K562 (cell line): ENCODE data around the gene SMARCC1. TPM values are rescaled to one million over a fixed set of nuclear protein-coding genes. Genes with fewer than 3 reads are reported as not detected.

Source experiments
- ATAC-seq: fragments of 200-7000 bp; cut with Tn5 transposase; 3 replicates; pipeline ENCODE4 v1.9.1; 2020; ENCODE audit warnings: moderate library complexity
- BruUV-seq: library from RNA; stranded (reverse); fragments of 400-500 nt; replicated peaks from 2 replicates; lab custom pipeline; 2021; lab: Mats Ljungman, UMichigan
- CTCF ChIA-PET: fragments of 300-600 bp; formaldehyde crosslinking; extraction: SDS; loops from one replicate; lab custom pipeline; 2021; ENCODE audit warnings: low intra/inter-chr PET ratio; lab: Yijun Ruan, JAX
- POLR2A ChIA-PET: fragments of 300-600, 350-650 bp; sonication (Branson Sonifier 250); formaldehyde crosslinking; extraction: SDS; loops from one replicate; lab custom pipeline; 2021; ENCODE audit warnings: antibody characterized with exemption, inconsistent platforms; lab: Yijun Ruan, JAX
- DNase-seq, 4 experiments: peaks; one replicate each; pipeline versions ENCODE4 v3.0.0 to v3.0.0-alpha.2; 2011 to 2018; ENCODE audit warnings: low spot score in 3 of 4, mixed read lengths in 3 of 4; ENCODE audit errors: extremely low read depth in 1 of 4
- FAIRE-seq: peaks from 2 replicates; lab custom pipeline; 2011; peaks lifted over from hg19 to GRCh38; lab: Jason Lieb, UNC
- H2AFZ ChIP-seq: 2 replicates; pipeline ENCODE4 v1.6.0; 2011; ENCODE audit warnings: low read depth, low read length, control low read depth, inconsistent platforms
- H3K27ac ChIP-seq: fragments of 200-600 bp; 3 replicates; pipeline ENCODE4 v1.8.0; 2011; ENCODE audit warnings: low read depth, mild to moderate bottlenecking, control low read depth, inconsistent platforms, low read length, moderate library complexity, mixed read lengths; ENCODE audit errors: extremely low read depth
- H3K27me3 ChIP-seq, 2 experiments: fragments of 300-600 bp in 1 of 2; 2 replicates in 1 of 2; 3 replicates in 1 of 2; pipeline versions ENCODE4 v1.6.0 to v1.8.0; 2011; ENCODE audit warnings: inconsistent platforms in 2 of 2, low read length in 2 of 2, mild to moderate bottlenecking in 1 of 2, mixed read lengths in 1 of 2, moderate library complexity in 1 of 2; ENCODE audit not compliant: control insufficient read depth in 2 of 2, insufficient read depth in 2 of 2
- H3K36me3 ChIP-seq: fragments of 300-600 bp; 3 replicates; pipeline ENCODE4 v1.8.0; 2011; ENCODE audit warnings: mild to moderate bottlenecking, low read length, inconsistent platforms; ENCODE audit not compliant: control insufficient read depth, insufficient read depth
- H3K4me1 ChIP-seq, 2 experiments: fragments of 200-600 bp in 1 of 2; replicated peaks in 1 of 2; 2 replicates in 1 of 2; 3 replicates in 1 of 2; pipeline versions ENCODE4 v1.5.1 to v1.8.0; 2011; ENCODE audit warnings: inconsistent platforms in 2 of 2, low read length in 2 of 2, mild to moderate bottlenecking in 1 of 2, mixed read lengths in 1 of 2, moderate library complexity in 1 of 2; ENCODE audit not compliant: control insufficient read depth in 2 of 2, insufficient read depth in 2 of 2
- H3K4me2 ChIP-seq: 2 replicates; pipeline ENCODE4 v1.6.1; 2011; ENCODE audit warnings: low read length, control low read depth, inconsistent platforms, mixed read lengths; ENCODE audit not compliant: insufficient read depth
- H3K4me3 ChIP-seq: fragments of 200-600 bp; sonication (generic), shearing (Covaris generic); 2 replicates; pipeline ENCODE4 v1.5.1; 2016; ENCODE audit warnings: control low read depth, inconsistent platforms
- H3K79me2 ChIP-seq: fragments of 200-600 bp; 3 replicates; pipeline ENCODE4 v1.8.0; 2011; ENCODE audit warnings: low read length, inconsistent platforms; ENCODE audit not compliant: control insufficient read depth, insufficient read depth
- H3K9ac ChIP-seq, 2 experiments: 2 replicates each; pipeline versions ENCODE4 v1.6.0 to v1.6.1; 2011; ENCODE audit warnings: low read depth in 2 of 2, low read length in 2 of 2, control low read depth in 1 of 2, inconsistent platforms in 1 of 2, mild to moderate bottlenecking in 1 of 2, mixed read lengths in 1 of 2; ENCODE audit not compliant: insufficient read depth in 1 of 2
- H3K9me1 ChIP-seq: one replicate; pipeline ENCODE4 v1.6.0; 2011; ENCODE audit warnings: inconsistent platforms, mild to moderate bottlenecking, low read length, moderate library complexity; ENCODE audit not compliant: control insufficient read depth, insufficient read depth
- H3K9me3 ChIP-seq: replicated peaks from 2 replicates; pipeline ENCODE4 v1.5.1; 2011; ENCODE audit warnings: low read depth, low read length, inconsistent platforms; ENCODE audit not compliant: control insufficient read depth, insufficient read depth
- H4K20me1 ChIP-seq: replicated peaks from 2 replicates; pipeline ENCODE4 v1.6.1; 2011; ENCODE audit warnings: low read length, inconsistent platforms, mixed read lengths; ENCODE audit not compliant: control insufficient read depth, insufficient read depth
- E2F1 ChIP-seq: sonication (generic); formaldehyde crosslinking; IDR thresholded peaks from 2 replicates; pipeline ENCODE4 v1.8.1; 2023; ENCODE audit warnings: mild to moderate bottlenecking, missing genetic modification reagents, moderate library complexity
- EP400 ChIP-seq: fragments of 450-650 bp; IDR thresholded peaks from 2 replicates; pipeline ENCODE4 v1.6.1; 2017; ENCODE audit warnings: antibody characterized with exemption, mild to moderate bottlenecking, moderate library complexity
- HINFP ChIP-seq: fragments of 450-650 bp; conservative IDR thresholded peaks from 2 replicates; pipeline ENCODE4 v1.6.1; 2016; ENCODE audit warnings: missing genetic modification characterization, low read depth, mild to moderate bottlenecking, control low read depth, missing compliant biosample characterization
- HNRNPLL ChIP-seq: fragments of 200-400 bp; formaldehyde crosslinking; IDR thresholded peaks from 2 replicates; pipeline ENCODE4 v1.6.1; 2017; ENCODE audit warnings: low read length, low read depth, mild to moderate bottlenecking; ENCODE audit not compliant: poor library complexity, severe bottlenecking
- LARP7 ChIP-seq: fragments of 450-650 bp; IDR thresholded peaks from 2 replicates; pipeline ENCODE4 v1.6.1; 2016
- MXD1 ChIP-seq: fragments of 250-450 bp; sonication (Bioruptor Pico); IDR thresholded peaks from 2 replicates; pipeline ENCODE4 v1.8.0; 2021; ENCODE audit warnings: borderline replicate concordance, mild to moderate bottlenecking, moderate library complexity; ENCODE audit not compliant: poor library complexity, severe bottlenecking
- SMC3 ChIP-seq: conservative IDR thresholded peaks from 2 replicates; pipeline ENCODE4 v1.6.1; 2011; ENCODE audit warnings: low read depth, low read length, improper control_type of control experiment; ENCODE audit not compliant: insufficient read depth
- SUPT5H ChIP-seq: fragments of 450-650 bp; IDR thresholded peaks from 2 replicates; pipeline ENCODE4 v1.6.1; 2016
- ZNF318 ChIP-seq, 2 experiments: fragments of 450-650 bp; IDR thresholded peaks; 2 replicates each; pipeline ENCODE4 v1.6.1; 2016; ENCODE audit warnings: mild to moderate bottlenecking in 2 of 2, borderline replicate concordance in 1 of 2, low read depth in 1 of 2, moderate library complexity in 1 of 2
- WGBS: fragments of 100-300 bp; shearing (Covaris generic); methylation state at CpG from one replicate; pipeline ENCODE4 v1.1.6; 2016; ENCODE audit warnings: low coverage, mixed read lengths; ENCODE audit not compliant: insufficient coverage; ENCODE audit errors: missing lambda C conversion rate; 5-methylcytosine and 5-hydroxymethylcytosine counted together
- in situ Hi-C: fragments of 300-500 bp; cut with MboI; formaldehyde crosslinking; loops from 4 replicates; pipeline ENCODE4 v1.15.0; 2018; ENCODE audit warnings: inconsistent platforms, mixed read lengths
- intact Hi-C: fragments of 100-400 bp; cut with micrococcal nuclease; formaldehyde crosslinking; loops from 2 replicates; pipeline ENCODE4 v1.14.2; 2022
- polyA plus RNA-seq, 8 experiments: library from polyadenylated mRNA; depleted of rRNA in 4 of 8; stranded (reverse) in 5 of 8; unstranded in 3 of 8; fragments of >200 nt; fragmentation: Nextera tagmentation in 2 of 8; fragmentation: Illumina TruSeq in 1 of 8; extraction: Ambion mirVana in 2 of 8; extraction: Trizol in 1 of 8; gene quantifications; 2 replicates each; pipeline versions ENCODE4 v1.2.1 to v1.2.3, GENCODE V29; 2011 to 2014; ENCODE audit warnings: inconsistent platforms in 1 of 8, missing spikeins in 1 of 8
- total RNA-seq, 7 experiments: library from RNA; depleted of rRNA in 6 of 7; stranded (reverse); fragments of >200 nt in 6 of 7; fragmentation: Illumina TruSeq in 2 of 7; extraction: Trizol in 2 of 7; gene quantifications; 2 replicates each; pipeline versions ENCODE4 v1.2.1 to v1.2.3, GENCODE V29; 2011 to 2021; ENCODE audit warnings: low replicate concordance in 1 of 7

SMARCC1 gene
- total and polyA plus RNA-seq, 9 of the 15 experiments (the other 6 are each of a cell fraction or from before 2014, with no cell fraction given): 20.7 to 199 (median 66.0) TPM

GRCh38 chr3:47761046-47761445, 20.6 kb downstream of the SMARCC1 start:
- Histone ChIP-seq H3K79me2 (peaks cover 89% of the 10 kb centered on the region), H2AFZ (no peak overlapping the region), H3K4me1 (peaks cover 17% of the 10 kb centered on the region in 2 experiments; a peak in 4 of 5 replicates), H3K27me3 (no peaks in the 10 kb centered on the region), H3K9ac (no peak overlapping the region), H3K4me2 (no peak overlapping the region), H4K20me1 (no peaks in the 10 kb centered on the region; the same call in 1 of the 2 replicates), H3K36me3 (peaks cover 77% of the 10 kb centered on the region), H3K9me3 (no peaks in the 10 kb centered on the region), H3K4me3 (no peak overlapping the region), H3K9me1 (no peaks in the 10 kb centered on the region), H3K27ac (peak overlapping the region; percentile 65; the same call in 2 of the 3 replicates)
- intact Hi-C loops (no loop called here), in situ Hi-C loops (no loop called here)
- DNase-seq: no peak
- CTCF ChIA-PET: no interaction called here
- BruUV-seq: no TSS peak
- 93% methylated on average over 4 of the region's 4 CpGs for WGBS
- ATAC-seq: no peak
- POLR2A ChIA-PET: interaction anchor here (0.7 to 4.4 kb wide), 6 partner anchors 9 to 27 kb away, joined by 3 to 34 read pairs (median 5); no protein-coding TSS in a partner anchor
- FAIRE-seq: no peak
- TF ChIP-seq EP400 (no peak), SUPT5H (peak; percentile 4; the same call in 1 of the 2 replicates), E2F1 (CRISPR knock-in tag) (no peak), SMC3 (no peak), LARP7 (0 out of 2 replicates have a peak, but pooled peaks have one; percentile 15), HNRNPLL (no peak), MXD1 (CRISPR knock-in tag) (no peak), ZNF318 (IDR thresholded peaks at IDR 0.05; ENCODE audit: borderline replicate concordance in 1 of 2, low read depth in 1 of 2) (no peak), HINFP (tag) (no peak)
